Measurements from ENCODE around the gene DNM2. TPM values are rescaled to one million over a fixed set of nuclear protein-coding genes. Genes with fewer than 3 reads are reported as not detected.

DNM2 gene
- total RNA-seq, 1 donor from 2014 or later: 113 TPM

GRCh38 chr19:10736916-10737551, 19.2 kb downstream of the DNM2 start:
- TF ChIP-seq CTCF (IDR thresholded peaks at IDR 0.05): no peak
- no peaks in the 10 kb centered on the region for H3K36me3 ChIP-seq
- H3K4me1 ChIP-seq: peaks cover 0 to 20% of the 10 kb centered on the region in 2 donors
- H3K27me3 ChIP-seq: no peaks in the 10 kb centered on the region
- H3K27ac ChIP-seq: no peak overlapping the region
- no peak overlapping the region for H3K4me3 ChIP-seq
- H3K9me3 ChIP-seq: no peaks in the 10 kb centered on the region
- DNase-seq (ENCODE audit: low spot score in 2 of 2): no peak
- intact Hi-C loops (cut with DNase I): no loop called here

- H3K4me1 ChIP-seq: peaks cover 0 to 14% of the 10 kb centered on the region in 2 donors
- no peak overlapping the region for H3K27ac ChIP-seq
- DNase-seq (ENCODE audit: low spot score in 2 of 2): no peak
- TF ChIP-seq CTCF (IDR thresholded peaks at IDR 0.05): no peak
- no peaks in the 10 kb centered on the region for H3K9me3 ChIP-seq
- no peak overlapping the region for H3K4me3 ChIP-seq
- H3K36me3 ChIP-seq: no peaks in the 10 kb centered on the region
- H3K27me3 ChIP-seq: no peaks in the 10 kb centered on the region
- intact Hi-C loops (cut with DNase I): no loop called here
Observed at GRCh38 chr19:10737722-10738121, 19.8 kb downstream of the DNM2 start.

DNA sequence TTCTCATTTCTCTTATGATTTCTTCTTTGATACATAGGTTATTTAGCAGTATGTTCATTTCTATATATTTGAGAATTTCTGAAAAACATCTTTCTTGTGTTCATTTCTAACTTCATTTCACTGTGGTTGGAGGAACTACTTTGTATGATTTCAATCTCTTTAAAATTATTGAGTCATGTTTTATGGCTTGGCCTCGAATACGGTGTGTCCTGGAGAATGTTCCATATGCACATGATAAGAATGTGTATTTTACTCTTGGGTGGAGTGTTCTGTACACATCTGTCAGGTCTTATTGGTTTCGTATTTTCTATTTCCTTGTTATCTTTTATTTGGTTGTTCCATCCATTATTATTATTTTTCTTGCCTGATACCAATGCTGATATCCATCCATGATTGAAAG, 22.9 kb downstream of the DNM2 start:
- Histone ChIP-seq H3K36me3 (no peaks in the 10 kb centered on the region), H3K4me1 (peaks cover 0 to 12% of the 10 kb centered on the region in 2 donors), H3K9me3 (no peaks in the 10 kb centered on the region), H3K4me3 (no peak overlapping the region), H3K27ac (no peak overlapping the region), H3K27me3 (no peaks in the 10 kb centered on the region)
- no peak for DNase-seq (ENCODE audit: low spot score in 2 of 2)
- TF ChIP-seq CTCF (IDR thresholded peaks at IDR 0.05): no peak
- intact Hi-C loops (cut with DNase I): no loop called here

DNA sequence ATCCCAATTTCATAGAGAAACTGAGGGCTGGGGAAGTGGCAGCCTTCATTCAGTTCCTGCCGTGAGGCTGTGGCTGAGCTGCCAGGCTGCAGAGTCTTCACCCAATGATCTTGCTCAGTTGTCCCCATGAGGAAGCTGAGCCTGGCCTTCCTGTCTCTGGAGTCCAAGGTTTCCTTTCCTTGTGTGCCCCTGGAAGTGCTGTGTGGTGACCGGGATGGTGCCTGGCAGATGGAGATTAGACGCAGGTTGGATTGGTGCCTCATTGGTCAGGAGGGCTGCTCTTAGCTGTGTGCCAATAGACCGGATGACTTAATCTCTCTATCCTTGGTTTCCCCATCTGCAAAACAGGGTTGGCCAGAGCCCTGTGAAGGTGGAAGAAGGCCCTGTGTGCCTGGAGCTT, 24.6 kb downstream of the DNM2 start:
- TF ChIP-seq CTCF (IDR thresholded peaks at IDR 0.05): no peak
- Histone ChIP-seq H3K4me1 (peaks cover 0 to 2% of the 10 kb centered on the region in 2 donors), H3K27ac (no peak overlapping the region), H3K4me3 (no peak overlapping the region), H3K27me3 (no peaks in the 10 kb centered on the region), H3K9me3 (no peaks in the 10 kb centered on the region), H3K36me3 (no peaks in the 10 kb centered on the region)
- intact Hi-C loops (cut with DNase I): no loop called here
- no peak for DNase-seq (ENCODE audit: low spot score in 2 of 2)

DNA sequence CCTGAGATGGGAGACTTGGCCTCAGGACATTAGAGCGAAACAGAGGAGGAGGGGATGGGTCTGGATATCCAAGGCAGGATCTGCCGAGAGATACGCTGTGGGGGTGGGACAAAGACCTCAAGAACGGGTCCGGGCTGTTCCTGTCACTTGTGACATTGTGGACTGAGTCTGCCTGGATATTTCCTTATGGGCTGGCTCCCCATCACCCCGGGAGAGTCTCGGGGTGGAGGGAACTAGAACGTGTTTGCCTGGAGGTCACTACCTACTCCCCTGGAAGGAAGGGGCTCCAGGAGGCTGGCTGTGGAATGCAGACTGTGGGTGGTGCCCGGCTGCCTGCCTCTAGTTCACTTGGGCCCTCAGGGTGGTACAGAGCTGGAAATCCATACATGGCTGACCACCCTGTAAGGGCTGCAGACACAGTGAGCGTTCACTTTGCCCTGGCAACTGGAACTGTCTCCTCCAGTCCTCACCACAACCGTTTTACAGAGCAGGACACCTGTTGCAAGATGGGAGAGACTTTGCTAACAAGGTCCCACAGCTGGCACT, 26.4 kb downstream of the DNM2 start:
- Histone ChIP-seq H3K4me3 (no peak overlapping the region), H3K4me1 (peaks cover 6 to 7% of the 10 kb centered on the region in 2 donors), H3K27ac (peak overlapping the region; percentile 22 to 62), H3K36me3 (no peaks in the 10 kb centered on the region), H3K9me3 (no peaks in the 10 kb centered on the region), H3K27me3 (no peaks in the 10 kb centered on the region)
- DNase-seq (ENCODE audit: low spot score in 2 of 2): no peak
- no peak for TF ChIP-seq CTCF (IDR thresholded peaks at IDR 0.05)
- intact Hi-C loops (cut with DNase I): no loop called here
